ENCODE results near the gene SCLY.

Gene SCLY

DNA sequence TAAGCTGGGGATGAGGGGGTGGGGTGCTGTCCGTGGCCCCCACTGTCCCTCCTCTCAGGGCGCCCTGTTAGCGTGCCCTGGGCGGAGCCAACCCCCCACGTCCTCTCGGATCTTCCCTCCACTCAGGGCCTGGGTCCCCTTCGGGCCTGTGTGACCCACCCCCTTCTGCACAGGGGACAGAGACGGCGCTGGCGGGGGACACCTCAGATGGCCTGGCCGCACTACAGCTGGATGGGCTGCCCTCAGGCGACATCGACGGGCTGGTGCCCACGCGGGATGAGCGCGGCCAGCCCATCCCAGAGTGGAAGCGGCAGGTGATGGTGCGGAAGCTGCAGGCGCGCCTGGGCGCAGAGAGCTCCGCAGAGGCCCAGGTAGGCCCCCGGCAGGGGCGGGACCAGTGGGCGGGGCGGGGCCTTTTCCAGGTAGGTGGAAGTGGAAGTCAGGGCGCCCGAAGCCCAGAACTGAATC, 67.8 kb downstream of the SCLY start:
- no peak for DNase-seq

DNA sequence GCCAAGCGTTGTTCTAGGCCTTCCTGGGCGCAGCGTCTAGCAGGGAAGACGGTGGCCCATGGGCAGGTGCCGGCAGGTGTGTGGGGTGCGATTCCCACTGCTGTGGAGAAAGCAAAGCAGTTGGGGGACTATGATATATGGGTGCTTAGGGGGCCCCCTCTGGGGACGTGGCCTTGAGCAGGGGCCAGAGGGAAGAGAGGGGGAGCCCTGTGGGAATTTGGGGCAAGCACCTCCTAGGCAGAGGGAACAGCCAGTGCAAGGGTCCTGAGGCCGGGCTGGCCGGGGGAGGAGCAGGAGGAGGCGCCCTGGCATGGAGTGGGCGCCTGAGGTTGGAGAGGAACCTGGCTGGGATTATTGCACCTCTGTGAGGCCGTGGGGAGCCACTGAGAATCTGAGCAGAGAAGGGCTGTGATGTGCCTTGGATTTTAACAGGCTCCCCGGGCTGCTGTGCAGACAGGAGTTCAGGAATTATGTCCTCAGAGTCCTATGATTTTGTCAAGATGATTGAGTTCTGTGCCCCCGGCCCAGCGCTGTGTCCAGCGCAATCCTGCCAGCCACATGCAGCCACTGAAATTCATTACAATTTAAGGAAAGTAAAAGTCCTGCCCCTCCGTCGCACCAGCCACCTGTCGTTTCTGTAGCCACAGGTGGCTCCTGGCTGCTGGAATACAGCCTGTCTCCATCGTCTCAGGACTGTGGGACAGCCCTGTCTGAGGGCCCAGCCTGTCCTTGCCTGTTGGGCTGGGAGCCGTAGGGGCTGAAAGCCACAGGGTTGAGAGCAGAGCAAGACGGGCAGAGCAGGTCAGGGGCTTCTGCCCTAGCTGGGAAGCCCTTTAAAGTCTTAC, 68.6 kb downstream of the SCLY start:
- DNase-seq, result no peak

DNA sequence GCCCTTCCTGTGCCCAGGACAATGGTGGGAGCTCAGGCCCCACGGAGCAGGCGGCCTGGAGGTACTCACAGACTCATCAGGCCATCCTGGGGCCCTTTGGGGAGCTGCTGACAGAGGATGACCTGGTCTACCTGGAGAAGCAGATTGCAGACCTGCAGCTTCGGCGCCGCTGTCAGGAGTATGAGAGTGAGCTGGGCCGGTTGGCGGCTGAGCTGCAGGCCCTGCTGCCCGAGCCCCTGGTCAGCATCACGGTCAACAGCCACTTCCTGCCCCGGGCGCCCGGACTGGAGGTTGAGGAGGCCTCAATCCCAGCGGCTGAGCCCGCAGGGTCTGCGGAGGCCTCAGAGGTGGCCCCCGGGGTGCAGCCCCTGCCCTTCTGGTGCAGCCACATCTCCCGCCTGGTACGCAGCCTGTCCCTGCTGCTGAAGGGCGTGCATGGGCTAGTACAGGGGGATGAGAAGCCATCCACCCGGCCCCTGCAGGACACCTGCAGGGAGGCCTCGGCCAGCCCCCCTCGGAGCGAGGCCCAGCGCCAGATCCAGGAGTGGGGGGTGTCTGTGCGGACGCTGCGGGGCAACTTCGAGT, 69.4 kb downstream of the SCLY start:
- no peak for DNase-seq

GRCh38 chr2:238130696-238131628, 70.2 kb downstream of the SCLY start:
- DNase-seq, result no peak

DNA sequence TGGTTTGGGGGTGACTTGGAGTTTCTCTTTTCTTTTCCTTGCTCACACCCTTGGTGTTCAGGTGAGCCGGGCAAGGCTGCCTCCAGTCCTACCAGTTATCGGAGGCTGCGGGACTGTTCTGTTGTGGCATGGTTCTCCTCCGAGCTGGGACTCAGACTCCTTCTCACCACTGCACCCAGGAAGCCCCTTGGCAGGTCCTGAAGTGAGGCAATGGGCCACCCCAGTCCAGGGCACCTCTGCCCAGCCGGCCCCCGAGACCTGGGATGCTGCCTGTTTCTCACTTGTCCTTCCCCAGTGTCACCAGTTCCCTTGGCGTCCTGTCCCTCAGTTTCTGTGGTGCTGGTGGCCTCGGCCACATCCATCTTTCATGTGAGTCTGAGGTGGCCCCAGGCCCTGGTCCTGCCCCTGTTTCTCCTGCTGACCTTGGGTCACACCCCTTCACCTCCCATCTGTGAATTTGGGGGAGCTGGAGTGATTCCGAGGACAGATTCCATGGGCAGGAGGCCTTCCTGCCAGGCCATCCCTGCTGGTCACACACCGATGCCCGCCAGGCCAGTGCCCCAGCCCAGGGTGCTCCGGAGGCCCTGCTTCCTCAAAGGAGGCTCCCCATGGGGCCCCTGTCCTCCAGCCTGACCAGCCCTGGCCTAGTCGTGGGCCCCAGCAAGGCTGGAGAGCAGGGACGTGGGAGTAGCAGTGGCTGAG, 71.1 kb downstream of the SCLY start:
- DNase-seq, result no peak

DNA sequence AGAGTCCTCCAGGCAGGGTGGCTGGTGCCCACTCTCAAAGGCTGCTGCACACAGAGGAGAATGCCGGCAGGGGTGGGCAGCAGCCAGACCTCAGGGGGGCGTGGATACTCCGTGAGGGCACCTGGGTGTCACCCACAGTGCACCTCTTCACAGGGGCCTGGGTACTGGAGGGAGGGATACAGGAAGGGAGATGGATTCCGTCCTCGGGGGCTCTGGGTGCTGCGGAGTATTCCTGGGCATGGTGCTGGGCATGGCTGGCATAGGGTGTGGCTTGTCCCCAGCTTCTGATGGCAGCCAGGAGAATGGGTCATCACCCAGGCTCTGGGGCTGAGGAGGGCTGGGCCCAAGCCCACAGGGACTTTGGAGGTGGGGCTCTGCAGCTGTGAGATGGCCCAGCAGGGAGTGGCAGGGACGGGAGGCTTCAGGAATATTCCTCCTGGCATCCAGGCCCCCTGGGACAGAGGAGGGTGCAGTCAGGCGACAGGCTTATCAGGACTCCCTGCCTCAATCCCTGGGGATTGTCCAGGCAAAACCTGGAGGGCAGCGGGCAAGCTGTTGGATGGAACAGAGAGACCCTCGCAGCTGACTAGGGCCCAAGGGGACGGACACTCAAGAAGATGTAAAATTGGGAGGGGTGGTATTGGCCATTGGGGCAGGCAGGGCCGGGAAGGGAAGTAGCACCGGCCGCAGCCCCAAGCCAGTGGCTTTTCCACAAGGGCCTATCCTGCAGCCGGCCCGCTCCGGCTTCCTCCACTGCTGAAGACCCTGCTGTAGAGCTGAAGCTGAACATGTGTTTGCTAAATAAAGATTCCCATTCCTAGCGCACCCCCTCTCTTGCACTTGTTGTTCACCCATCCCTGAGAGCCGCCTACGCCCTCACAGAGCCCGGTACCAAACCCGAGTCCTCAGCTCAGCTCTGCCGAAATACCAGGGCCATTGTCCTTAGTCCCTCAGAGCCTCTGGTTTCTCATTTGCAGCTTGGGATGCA, 72.0 kb downstream of the SCLY start:
- DNase-seq, result no peak

- no peak for DNase-seq
These were observed 72.9 kb downstream of the SCLY start for GRCh38 chr2:238133499-238134392.

GRCh38 chr2:238134393-238134785, 73.6 kb downstream of the SCLY start:
- no peak for DNase-seq

GRCh38 chr2:238135601-238136150, 74.9 kb downstream of the SCLY start:
- no peak for DNase-seq

GRCh38 chr2:238136820-238137537, 76.2 kb downstream of the SCLY start:
- no peak for DNase-seq

- no peak for DNase-seq
These were observed 77.1 kb downstream of the SCLY start for GRCh38 chr2:238137885-238138284.

GRCh38 chr2:238138331-238139195, 77.8 kb downstream of the SCLY start, which contains the start of gene KLHL30:
Gene KLHL30 (plus strand): TSS chr2:238138668. CDS start chr2:238140755, 2,087 bp downstream.
- no peak for DNase-seq

GRCh38 chr2:238139196-238140039, 78.6 kb downstream of the SCLY start:
- DNase-seq, result peak; percentile 34

DNA sequence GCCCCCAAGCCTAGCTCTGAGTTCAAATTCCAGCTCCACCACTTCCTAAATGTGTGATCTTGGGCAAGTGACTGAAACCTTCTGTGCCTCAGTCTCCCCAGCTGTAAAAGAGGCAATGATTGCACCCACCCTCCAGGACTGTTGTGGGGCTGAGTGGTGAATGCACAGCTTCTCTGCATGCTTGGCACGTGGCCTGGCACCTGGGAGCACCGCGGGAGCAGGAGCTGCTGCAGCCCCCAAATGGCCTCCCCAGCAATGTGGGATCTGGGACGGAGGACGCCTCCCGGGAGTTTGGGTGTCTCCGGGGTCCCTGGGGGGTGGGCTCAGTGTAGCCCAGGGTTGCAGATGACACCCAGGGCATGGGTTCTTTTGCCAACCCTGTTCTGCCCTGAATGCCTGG, 79.2 kb downstream of the SCLY start:
- no peak for DNase-seq

DNA sequence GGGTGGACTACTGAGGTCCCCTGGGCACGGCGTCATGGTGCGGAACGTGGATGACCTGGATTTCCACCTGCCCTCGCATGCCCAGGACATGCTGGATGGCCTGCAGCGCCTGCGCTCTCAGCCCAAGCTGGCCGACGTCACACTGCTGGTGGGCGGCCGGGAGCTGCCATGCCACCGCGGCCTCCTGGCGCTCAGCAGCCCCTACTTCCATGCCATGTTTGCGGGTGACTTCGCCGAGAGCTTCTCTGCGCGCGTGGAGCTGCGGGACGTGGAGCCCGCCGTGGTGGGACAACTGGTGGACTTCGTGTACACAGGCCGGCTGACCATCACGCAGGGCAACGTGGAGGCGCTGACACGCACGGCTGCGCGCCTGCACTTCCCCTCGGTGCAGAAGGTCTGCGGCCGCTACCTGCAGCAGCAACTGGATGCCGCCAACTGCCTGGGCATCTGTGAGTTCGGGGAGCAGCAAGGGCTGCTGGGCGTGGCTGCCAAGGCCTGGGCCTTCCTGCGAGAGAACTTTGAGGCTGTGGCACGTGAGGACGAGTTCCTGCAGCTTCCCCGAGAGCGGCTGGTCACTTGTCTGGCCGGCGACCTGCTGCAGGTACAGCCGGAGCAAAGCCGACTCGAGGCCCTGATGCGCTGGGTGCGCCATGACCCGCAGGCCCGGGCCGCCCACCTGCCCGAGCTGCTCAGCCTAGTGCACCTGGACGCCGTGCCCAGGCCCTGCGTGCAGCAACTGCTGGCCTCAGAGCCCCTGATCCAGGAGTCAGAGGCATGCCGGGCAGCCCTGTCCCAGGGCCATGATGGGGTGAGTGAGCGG, 80.1 kb downstream of the SCLY start:
- no peak for DNase-seq
